ENCODE measurements around the gene TSPAN3.

Gene TSPAN3

DNA sequence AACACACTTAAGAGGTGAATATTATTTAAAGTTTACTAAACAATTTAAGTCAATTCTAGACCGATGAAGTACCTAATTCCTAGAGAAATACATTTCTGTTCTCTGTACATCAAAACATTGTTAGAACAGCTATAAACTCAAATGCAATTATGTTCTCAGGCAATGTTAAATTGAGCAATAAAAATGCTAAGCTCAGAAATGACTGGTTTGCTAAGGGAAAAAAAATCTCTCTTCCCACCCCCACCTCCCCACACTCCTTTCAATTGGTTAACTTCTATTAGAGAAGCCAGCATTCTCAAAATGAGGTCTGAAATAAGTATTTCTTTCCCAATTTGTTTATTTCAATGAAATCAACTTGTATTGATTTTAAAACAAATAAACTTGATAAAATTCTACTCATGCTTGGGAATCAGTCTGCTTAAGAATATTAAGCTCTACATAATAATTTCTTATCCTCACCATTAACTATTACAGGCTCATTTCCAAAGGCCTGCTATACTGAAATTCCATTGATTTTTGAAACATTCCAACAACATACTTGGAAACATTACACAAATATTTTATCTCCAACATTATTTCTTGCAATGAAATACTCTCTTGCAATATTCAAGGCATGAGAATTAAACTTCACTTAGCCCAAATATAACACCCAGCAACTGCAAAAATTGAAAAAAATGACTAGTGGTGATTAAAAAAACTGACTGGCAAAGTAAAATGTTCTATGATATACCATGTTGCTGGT lies 22.6 kb downstream of the TSPAN3 start:
- POLR2A ChIA-PET, result no interaction called here
- DNase-seq (ENCODE audit: low read depth, low spot score), result no peak

GRCh38 chr15:77046704-77047412 lies 24.1 kb downstream of the TSPAN3 start:
- ChIA-PET CTCF (interaction anchor here (1.4 to 4.3 kb wide), 4 partner anchors 10 to 496 kb away, joined by 3 to 27 read pairs (median 16); no protein-coding TSS in a partner anchor), POLR2A (no interaction called here)
- no peak for DNase-seq (ENCODE audit: low read depth, low spot score)
- TF ChIP-seq, protein P1, sequence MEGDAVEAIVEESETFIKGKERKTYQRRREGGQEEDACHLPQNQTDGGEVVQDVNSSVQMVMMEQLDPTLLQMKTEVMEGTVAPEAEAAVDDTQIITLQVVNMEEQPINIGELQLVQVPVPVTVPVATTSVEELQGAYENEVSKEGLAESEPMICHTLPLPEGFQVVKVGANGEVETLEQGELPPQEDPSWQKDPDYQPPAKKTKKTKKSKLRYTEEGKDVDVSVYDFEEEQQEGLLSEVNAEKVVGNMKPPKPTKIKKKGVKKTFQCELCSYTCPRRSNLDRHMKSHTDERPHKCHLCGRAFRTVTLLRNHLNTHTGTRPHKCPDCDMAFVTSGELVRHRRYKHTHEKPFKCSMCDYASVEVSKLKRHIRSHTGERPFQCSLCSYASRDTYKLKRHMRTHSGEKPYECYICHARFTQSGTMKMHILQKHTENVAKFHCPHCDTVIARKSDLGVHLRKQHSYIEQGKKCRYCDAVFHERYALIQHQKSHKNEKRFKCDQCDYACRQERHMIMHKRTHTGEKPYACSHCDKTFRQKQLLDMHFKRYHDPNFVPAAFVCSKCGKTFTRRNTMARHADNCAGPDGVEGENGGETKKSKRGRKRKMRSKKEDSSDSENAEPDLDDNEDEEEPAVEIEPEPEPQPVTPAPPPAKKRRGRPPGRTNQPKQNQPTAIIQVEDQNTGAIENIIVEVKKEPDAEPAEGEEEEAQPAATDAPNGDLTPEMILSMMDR (IDR thresholded peaks at IDR 0.05; ENCODE audit: insufficient read depth, low read length, missing control alignments), result no peak
- H3K4me3 ChIP-seq (ENCODE audit: low read depth, low read length), result no peak overlapping the region

More for the DNA sequence above, 22.6 kb downstream of the TSPAN3 start:
- CTCF ChIA-PET, result interaction anchor here (0.8 to 1.2 kb wide), 2 partner anchors 13 to 17 kb away, joined by 3 to 7 read pairs; no protein-coding TSS in a partner anchor
- TF ChIP-seq, protein P1 (IDR thresholded peaks at IDR 0.05; ENCODE audit: insufficient read depth, low read length, missing control alignments), result no peak
- no peak overlapping the region for H3K4me3 ChIP-seq (ENCODE audit: low read depth, low read length)

DNA sequence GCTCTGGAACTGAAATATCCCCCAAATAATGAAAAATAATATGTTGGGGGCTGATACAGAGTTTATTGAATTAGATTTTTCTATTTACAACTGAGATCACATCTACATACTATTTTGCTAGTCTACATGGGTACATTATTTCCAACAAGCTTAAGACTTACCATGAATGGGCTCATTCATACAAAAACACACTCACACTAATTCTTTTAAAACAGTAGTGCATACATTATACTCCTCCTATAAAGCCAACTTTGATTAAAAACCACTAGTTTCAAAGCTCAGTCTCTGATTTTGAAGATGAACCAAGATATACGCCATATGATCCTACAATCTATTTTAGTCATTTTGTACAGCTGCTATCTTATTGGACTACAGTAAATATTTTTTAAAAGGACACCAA lies 24.9 kb downstream of the TSPAN3 start:
- POLR2A ChIA-PET, result no interaction called here
- TF ChIP-seq, protein P1 (IDR thresholded peaks at IDR 0.05; ENCODE audit: insufficient read depth, low read length, missing control alignments), result no peak
- CTCF ChIA-PET, result interaction anchor here (1.0 to 4.3 kb wide), 5 partner anchors 9 to 497 kb away, joined by 3 to 27 read pairs (median 7); no protein-coding TSS in a partner anchor

GRCh38 chr15:77044228-77045042 lies 26.5 kb downstream of the TSPAN3 start:
- TF ChIP-seq, protein P1 (IDR thresholded peaks at IDR 0.05; ENCODE audit: insufficient read depth, low read length, missing control alignments), result no peak
- POLR2A ChIA-PET, result interaction anchor here (0.6 to 2.0 kb wide), 2 partner anchors 13 to 498 kb away, joined by 3 to 5 read pairs; no protein-coding TSS in a partner anchor
- DNase-seq (ENCODE audit: low read depth, low spot score), result no peak
- H3K4me3 ChIP-seq (ENCODE audit: low read depth, low read length), result no peak overlapping the region
- CTCF ChIA-PET, result interaction anchor here (3.9 to 4.3 kb wide), 2 partner anchors 9 to 20 kb away, joined by 25 to 27 read pairs; no protein-coding TSS in a partner anchor

More for the DNA sequence above, 24.9 kb downstream of the TSPAN3 start:
- DNase-seq (ENCODE audit: low read depth, low spot score), result no peak
- no peak overlapping the region for H3K4me3 ChIP-seq (ENCODE audit: low read depth, low read length)

DNA sequence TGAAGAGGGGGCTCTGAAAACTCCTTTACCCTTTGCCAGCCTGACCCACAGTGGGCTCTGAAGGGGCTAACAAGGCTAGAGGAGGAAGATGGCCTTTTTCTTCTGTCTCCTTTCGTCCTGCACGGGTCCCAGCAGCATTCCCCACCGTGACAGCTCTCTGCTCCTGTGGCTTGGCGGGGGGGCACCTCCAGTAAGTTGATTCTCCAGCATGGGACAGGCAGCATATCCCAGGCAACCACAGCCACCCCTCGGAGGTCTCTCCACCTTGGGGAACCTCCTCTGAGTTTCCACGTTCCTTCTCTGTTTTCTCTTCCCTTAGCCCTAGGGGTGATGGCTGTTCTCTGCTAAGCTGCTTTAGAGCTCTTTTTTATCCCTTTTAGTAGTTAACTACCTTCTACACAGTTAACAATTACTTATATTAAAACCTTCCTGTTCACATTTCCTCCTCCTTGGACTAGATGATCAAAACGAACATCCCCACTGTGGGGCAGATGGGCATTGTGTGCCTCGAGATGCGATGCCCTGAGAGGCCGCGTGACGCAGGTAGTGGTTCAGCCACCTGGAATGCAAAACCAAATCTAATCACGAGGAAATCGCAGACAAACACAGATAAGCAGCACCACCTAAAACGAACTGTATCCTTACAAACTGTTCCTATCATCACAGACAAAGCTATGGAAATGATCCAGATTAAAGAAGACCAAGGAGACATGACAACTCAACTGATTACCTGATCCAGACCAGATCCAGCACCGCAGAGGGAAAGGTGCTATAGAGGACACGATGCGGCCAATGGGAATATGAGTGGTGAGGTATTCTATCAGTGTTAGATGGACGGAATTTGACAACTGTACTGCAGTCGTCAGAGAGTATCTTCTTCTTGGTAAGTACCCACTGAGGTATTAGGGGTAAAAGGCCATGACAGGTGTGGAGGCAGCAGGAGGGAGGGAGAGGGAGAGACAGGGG lies 27.7 kb downstream of the TSPAN3 start:
- ChIA-PET POLR2A (interaction anchor here (2.0 kb wide), 1 partner anchor 14 kb away, joined by 5 read pairs; no protein-coding TSS in a partner anchor), CTCF (interaction anchor here (1.0 to 4.3 kb wide), 3 partner anchors 8 to 19 kb away, joined by 3 to 27 read pairs (median 25); no protein-coding TSS in a partner anchor)
- TF ChIP-seq, protein P1 (IDR thresholded peaks at IDR 0.05; ENCODE audit: insufficient read depth, low read length, missing control alignments), result no peak
- H3K4me3 ChIP-seq (ENCODE audit: low read depth, low read length), result no peak overlapping the region
- no peak for DNase-seq (ENCODE audit: low read depth, low spot score)
